ENCODE results near the gene NOL9.

NOL9 gene

GRCh38 chr1:6599141-6599975, 45.0 kb upstream of the NOL9 start:
- no peak for TF ChIP-seq CTCF (IDR thresholded peaks at IDR 0.05)

- TF ChIP-seq CTCF (IDR thresholded peaks at IDR 0.05), result no peak
These were observed 43.4 kb upstream of the NOL9 start for GRCh38 chr1:6597777-6598131.

- TF ChIP-seq CTCF (IDR thresholded peaks at IDR 0.05), result no peak
These were observed 42.8 kb upstream of the NOL9 start for GRCh38 chr1:6596886-6597776.

GRCh38 chr1:6596351-6596750, 42.0 kb upstream of the NOL9 start:
- TF ChIP-seq CTCF (IDR thresholded peaks at IDR 0.05), result no peak

- no peak for TF ChIP-seq CTCF (IDR thresholded peaks at IDR 0.05)
These were observed 40.8 kb upstream of the NOL9 start for GRCh38 chr1:6594977-6595740.

GRCh38 chr1:6593810-6594209, 39.5 kb upstream of the NOL9 start:
- no peak for TF ChIP-seq CTCF (IDR thresholded peaks at IDR 0.05)

GRCh38 chr1:6592865-6593593, 38.7 kb upstream of the NOL9 start:
- no peak for TF ChIP-seq CTCF (IDR thresholded peaks at IDR 0.05)

Measured in LNCAP (cell line).